CD4-positive, alpha-beta T cell treated with Interferon gamma for 1 hour (primary cell): ENCODE measurements around the gene LDOC1.
"Not testable (repeated sequence)": the region's sequence is repeated elsewhere in the genome, so short reads cannot be mapped to it uniquely, and the experiment has no call there.

ENCODE experiments used
- DNase-seq: peaks from one replicate; pipeline ENCODE4 v3.0.0-alpha.2; 2020

Gene LDOC1

GRCh38 chrX:141176586-141177451, at the start of gene LDOC1:
TSS of gene LDOC1 (minus strand) at chrX:141177129. CDS start at chrX:141177021, 108 bp downstream.
- peak; percentile 63 for DNase-seq

GRCh38 chrX:141221611-141222010, 44.7 kb upstream of the LDOC1 start:
- DNase-seq = no peak

- DNase-seq = no peak
These were observed 43.5 kb upstream of the LDOC1 start for GRCh38 chrX:141220342-141221008.

- no peak for DNase-seq
These were observed 37.3 kb upstream of the LDOC1 start for GRCh38 chrX:141214196-141214595.

- DNase-seq = no peak
These were observed 25.0 kb upstream of the LDOC1 start for GRCh38 chrX:141201962-141202361.

GRCh38 chrX:141188573-141188972, 11.6 kb upstream of the LDOC1 start:
- DNase-seq = not testable (repeated sequence)

GRCh38 chrX:141185366-141185765, 8.4 kb upstream of the LDOC1 start:
- DNase-seq = no peak

GRCh38 chrX:141183000-141183399, 6.1 kb upstream of the LDOC1 start:
- DNase-seq = no peak

- DNase-seq = no peak
These were observed 3.9 kb upstream of the LDOC1 start for GRCh38 chrX:141180851-141181250.

GRCh38 chrX:141175786-141176185, 1.1 kb downstream of the LDOC1 start:
- no peak for DNase-seq

GRCh38 chrX:141164406-141164805, 12.5 kb downstream of the LDOC1 start:
- no peak for DNase-seq

- DNase-seq = no peak
These were observed 18.8 kb downstream of the LDOC1 start for GRCh38 chrX:141158084-141158483.

- not testable (repeated sequence) for DNase-seq
These were observed 21.7 kb downstream of the LDOC1 start for GRCh38 chrX:141155231-141155630.

GRCh38 chrX:141142946-141143345, 34.0 kb downstream of the LDOC1 start:
- DNase-seq = no peak

- DNase-seq = no peak
These were observed 43.7 kb downstream of the LDOC1 start for GRCh38 chrX:141133272-141133671.

GRCh38 chrX:141127146-141127545, 49.8 kb downstream of the LDOC1 start:
- no peak for DNase-seq
